HepG2 (cell line): ENCODE measurements around the gene WDR27. TPM values are rescaled to one million over a fixed set of nuclear protein-coding genes. Genes with fewer than 3 reads are reported as not detected.

ENCODE experiments used
- CREM ChIP-seq, 2 experiments: sonication (generic) in 1 of 2; formaldehyde crosslinking in 1 of 2; IDR thresholded peaks; 2 replicates each; pipeline versions ENCODE4 v1.4.0 to v1.6.1; 2016 to 2020; ENCODE audit warnings: antibody characterized with exemption in 1 of 2, mild to moderate bottlenecking in 1 of 2, missing genetic modification reagents in 1 of 2
- DPF2 ChIP-seq: sonication (generic); formaldehyde crosslinking; IDR thresholded peaks from 2 replicates; pipeline ENCODE4 v1.4.0; 2020; ENCODE audit warnings: mild to moderate bottlenecking, low read depth, missing genetic modification reagents, borderline replicate concordance
- ESRRA ChIP-seq: sonication (generic); formaldehyde crosslinking; IDR thresholded peaks from 2 replicates; pipeline ENCODE4 v1.5.1; 2020; ENCODE audit warnings: mild to moderate bottlenecking, low read depth, missing genetic modification reagents
- FOXO4 ChIP-seq: sonication (generic); formaldehyde crosslinking; conservative IDR thresholded peaks from 2 replicates; pipeline ENCODE4 v1.8.1; 2023; ENCODE audit warnings: missing genetic modification reagents
- HMG20A ChIP-seq: IDR thresholded peaks from 2 replicates; pipeline ENCODE4 v1.6.1; 2016; ENCODE audit warnings: borderline replicate concordance
- HNF1A ChIP-seq, 2 experiments: sonication (generic) in 1 of 2; formaldehyde crosslinking in 1 of 2; IDR thresholded peaks; 2 replicates each; pipeline versions ENCODE4 v1.4.0 to v1.6.1; 2016 to 2020; ENCODE audit warnings: borderline replicate concordance in 1 of 2, low read depth in 1 of 2, mild to moderate bottlenecking in 1 of 2, missing genetic modification reagents in 1 of 2
- KLF13 ChIP-seq: sonication (generic); formaldehyde crosslinking; IDR thresholded peaks from 2 replicates; pipeline ENCODE4 v1.4.0; 2020; ENCODE audit warnings: mild to moderate bottlenecking, missing genetic modification reagents
- MLXIP ChIP-seq: sonication (generic); formaldehyde crosslinking; IDR thresholded peaks from 2 replicates; pipeline ENCODE4 v1.9.0; 2021; ENCODE audit warnings: missing genetic modification reagents, borderline replicate concordance
- NFYC ChIP-seq: IDR thresholded peaks from 2 replicates; pipeline ENCODE4 v1.6.1; 2016; ENCODE audit warnings: missing genetic modification reagents, missing compliant biosample characterization
- PRMT3 ChIP-seq: sonication (generic); formaldehyde crosslinking; IDR thresholded peaks from 2 replicates; pipeline ENCODE4 v1.8.1; 2022; ENCODE audit warnings: low read depth, mild to moderate bottlenecking, moderate library complexity, missing genetic modification reagents, borderline replicate concordance
- SIN3B ChIP-seq: fragments of 150-350 bp; IDR thresholded peaks from 2 replicates; pipeline ENCODE4 v1.6.1; 2014; ENCODE audit warnings: low read length
- SP2 ChIP-seq: sonication (generic); formaldehyde crosslinking; IDR thresholded peaks from 2 replicates; pipeline ENCODE4 v1.5.1; 2020; ENCODE audit warnings: mild to moderate bottlenecking, missing genetic modification reagents
- ZBTB33 ChIP-seq: sonication (generic); formaldehyde crosslinking; IDR thresholded peaks from 2 replicates; pipeline ENCODE4 v1.4.0; 2020; ENCODE audit warnings: missing genetic modification reagents
- ZNF282 ChIP-seq: fragments of 450-650 bp; IDR thresholded peaks from 2 replicates; pipeline ENCODE4 v1.6.1; 2018; ENCODE audit not compliant: partially characterized antibody
- ZNF607 ChIP-seq: sonication (generic); formaldehyde crosslinking; IDR thresholded peaks from 2 replicates; pipeline ENCODE4 v1.5.1; 2020; ENCODE audit warnings: missing genetic modification reagents, mild to moderate bottlenecking, borderline replicate concordance
- ZNF614 ChIP-seq: IDR thresholded peaks from 2 replicates; pipeline ENCODE4 v1.6.1; 2018; ENCODE audit warnings: missing biosample characterization, missing genetic modification reagents, inconsistent platforms, borderline replicate concordance
- ZNF879 ChIP-seq: sonication (generic); formaldehyde crosslinking; IDR thresholded peaks from 2 replicates; pipeline ENCODE4 v1.8.1; 2023; ENCODE audit warnings: missing genetic modification reagents
- ZSCAN20 ChIP-seq: sonication (generic); formaldehyde crosslinking; IDR thresholded peaks from 2 replicates; pipeline ENCODE4 v1.4.0; 2020; ENCODE audit warnings: missing genetic modification reagents, mild to moderate bottlenecking, borderline replicate concordance
- polyA plus RNA-seq, 8 experiments: library from polyadenylated mRNA; depleted of rRNA in 3 of 8; stranded (reverse) in 7 of 8; unstranded in 1 of 8; fragments of >200 nt; fragmentation: Illumina TruSeq in 4 of 8; extraction: Trizol in 4 of 8; gene quantifications; 2 replicates each; pipeline versions ENCODE4 v1.2.1 to v1.2.3, GENCODE V29; 2011 to 2016; ENCODE audit warnings: low read depth in 4 of 8, missing spikeins in 1 of 8, mixed read lengths in 1 of 8; ENCODE audit not compliant: insufficient read depth in 1 of 8
- total RNA-seq, 5 experiments: library from RNA; depleted of rRNA; stranded (reverse); fragments of >200 nt; fragmentation: Illumina TruSeq; extraction: Trizol; gene quantifications; 2 replicates each; pipeline ENCODE4 v1.2.3, GENCODE V29; 2016; ENCODE audit warnings: low read depth in 1 of 5

WDR27 gene
- total and polyA plus RNA-seq, 2 of the 13 experiments (the other 11 are each of a cell fraction or from before 2014, with no cell fraction given), result 34.1 to 80.3 TPM

GRCh38 chr6:169724494-169725124 lies 22.8 kb upstream of the WDR27 start, which contains the start of gene PHF10 (continued):
- TF ChIP-seq FOXO4, result peak; percentile 99
- no peak for TF ChIP-seq NFYC (CRISPR knock-in tag)
- TF ChIP-seq ZBTB33 (CRISPR knock-in tag), result 0 out of 2 replicates have a peak, but pooled peaks have one; percentile 35
- TF ChIP-seq PRMT3, result 0 out of 2 replicates have a peak, but pooled peaks have one; percentile 42
- peak; percentile 74; the same call in 1 of the 2 replicates for TF ChIP-seq KLF13 (CRISPR knock-in tag)
- no peak for TF ChIP-seq MLXIP (CRISPR knock-in tag)
- no peak for TF ChIP-seq ZSCAN20 (CRISPR knock-in tag)
- no peak for TF ChIP-seq ZNF282
- TF ChIP-seq SIN3B, result no peak
- no peak for TF ChIP-seq DPF2 (CRISPR knock-in tag)
- TF ChIP-seq HNF1A (IDR thresholded peaks at IDR 0.05; ENCODE audit: low read depth), result no peak
- TF ChIP-seq HNF1A (CRISPR knock-in tag; IDR thresholded peaks at IDR 0.05; ENCODE audit: borderline replicate concordance), result no peak
- TF ChIP-seq ZNF614 (CRISPR knock-in tag), result no peak
- no peak; the same call in 1 of the 2 replicates for TF ChIP-seq SP2 (CRISPR knock-in tag)
- no peak for TF ChIP-seq CREM (IDR thresholded peaks at IDR 0.05)
- peak; percentile 20; the same call in 1 of the 2 replicates for TF ChIP-seq CREM (CRISPR knock-in tag; IDR thresholded peaks at IDR 0.05)
- peak; percentile 65; the same call in 1 of the 2 replicates for TF ChIP-seq ESRRA
- TF ChIP-seq ZNF607, result peak; percentile 84
- TF ChIP-seq ZNF879 (CRISPR knock-in tag), result peak; percentile 84; the same call in 1 of the 2 replicates
- TF ChIP-seq HMG20A (CRISPR knock-in tag), result no peak
